GM19025 (cell line): Measurements from ENCODE around the gene NOXA1.

ENCODE experiments used
- ATAC-seq: cut with Tn5 transposase; IDR thresholded peaks from one replicate; pipeline ENCODE4 v1.9.1; 2021; ENCODE audit warnings: mild to moderate bottlenecking, low read depth, moderate library complexity; ENCODE audit not compliant: unreplicated experiment

Gene NOXA1

GRCh38 chr9:137423514-137424291, 510 bp downstream of the NOXA1 start:
- no peak for ATAC-seq

- no peak for ATAC-seq
These were observed 3.0 kb downstream of the NOXA1 start for GRCh38 chr9:137426018-137426681.

DNA sequence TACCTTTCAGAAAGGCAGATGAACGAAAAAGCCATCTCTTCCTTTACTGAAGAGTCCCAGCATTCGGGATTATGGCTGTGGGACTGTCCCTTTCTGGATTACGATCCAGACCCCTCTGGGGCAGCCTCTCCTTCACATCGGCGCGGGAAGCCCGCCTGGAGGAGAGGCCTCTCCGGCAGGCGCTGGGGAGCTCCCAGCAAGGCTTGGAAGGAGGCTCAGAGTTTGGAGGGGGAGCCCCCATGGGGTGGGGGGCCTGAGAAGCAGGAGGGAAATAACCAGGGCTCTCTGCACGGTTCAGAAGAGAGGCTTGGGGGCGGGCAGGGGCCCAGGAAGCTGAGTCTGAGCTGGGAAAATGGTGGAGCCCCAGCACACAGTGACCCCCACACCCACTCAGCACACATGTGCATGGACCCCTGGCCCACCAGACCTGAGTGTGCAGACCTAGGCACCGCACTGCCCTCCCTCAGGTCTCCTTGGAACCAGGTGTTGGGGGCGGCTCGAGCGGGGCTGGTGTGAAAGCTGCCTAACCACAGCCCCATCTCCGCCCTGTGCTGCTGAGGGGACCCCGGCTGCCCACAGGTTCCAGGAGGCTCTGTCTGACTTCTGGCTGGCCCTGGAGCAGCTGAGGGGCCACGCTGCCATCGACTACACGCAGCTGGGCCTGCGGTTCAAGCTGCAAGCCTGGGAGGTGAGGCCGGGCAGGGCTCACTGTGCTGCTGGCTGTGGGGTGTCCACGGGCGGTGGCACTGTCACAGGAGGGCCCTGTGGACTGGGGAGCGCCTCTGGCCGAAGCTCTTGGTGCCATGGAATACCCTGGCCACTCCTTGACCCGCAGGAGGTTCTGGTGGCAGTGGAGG, 4.5 kb downstream of the NOXA1 start:
- no peak for ATAC-seq

DNA sequence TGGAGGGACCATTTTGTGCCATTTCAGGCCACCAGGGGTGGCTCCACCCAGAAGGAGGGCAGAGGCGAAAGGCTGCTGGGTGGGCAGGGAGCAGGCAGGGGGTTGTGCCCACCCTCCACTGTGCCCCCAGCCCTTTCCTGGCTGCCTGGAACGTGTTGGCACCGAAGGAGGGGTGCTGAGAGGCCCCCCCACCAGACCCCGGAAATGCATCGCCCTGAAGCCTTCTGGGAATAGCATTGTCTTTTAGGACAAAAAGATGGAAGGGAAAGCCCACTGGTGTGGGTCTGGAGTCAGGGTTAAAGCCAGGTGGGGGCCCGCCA, 5.1 kb downstream of the NOXA1 start:
- ATAC-seq = no peak

GRCh38 chr9:137428841-137429545, 5.8 kb downstream of the NOXA1 start:
- ATAC-seq = no peak

DNA sequence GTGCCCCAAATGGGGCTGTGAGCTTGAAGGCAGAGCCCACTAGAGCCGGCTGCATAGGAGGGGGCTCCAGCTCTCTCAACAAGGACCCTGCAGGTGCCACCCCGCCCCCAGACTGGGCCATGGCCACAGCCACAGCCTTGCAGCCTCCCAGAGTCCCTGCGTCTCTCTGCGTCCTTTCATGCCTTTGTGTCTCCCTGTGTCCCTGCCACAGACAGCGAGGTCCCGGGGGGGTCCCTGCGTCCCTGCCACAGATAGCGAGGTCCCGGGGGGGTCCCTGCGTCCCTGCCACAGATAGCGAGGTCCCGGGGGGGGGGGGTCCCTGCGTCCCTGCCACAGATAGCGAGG, 6.3 kb downstream of the NOXA1 start:
- no peak for ATAC-seq

- ATAC-seq = no peak
These were observed 7.0 kb downstream of the NOXA1 start for GRCh38 chr9:137429974-137430722.

- no peak for ATAC-seq
These were observed 7.7 kb downstream of the NOXA1 start for GRCh38 chr9:137430723-137431415.

DNA sequence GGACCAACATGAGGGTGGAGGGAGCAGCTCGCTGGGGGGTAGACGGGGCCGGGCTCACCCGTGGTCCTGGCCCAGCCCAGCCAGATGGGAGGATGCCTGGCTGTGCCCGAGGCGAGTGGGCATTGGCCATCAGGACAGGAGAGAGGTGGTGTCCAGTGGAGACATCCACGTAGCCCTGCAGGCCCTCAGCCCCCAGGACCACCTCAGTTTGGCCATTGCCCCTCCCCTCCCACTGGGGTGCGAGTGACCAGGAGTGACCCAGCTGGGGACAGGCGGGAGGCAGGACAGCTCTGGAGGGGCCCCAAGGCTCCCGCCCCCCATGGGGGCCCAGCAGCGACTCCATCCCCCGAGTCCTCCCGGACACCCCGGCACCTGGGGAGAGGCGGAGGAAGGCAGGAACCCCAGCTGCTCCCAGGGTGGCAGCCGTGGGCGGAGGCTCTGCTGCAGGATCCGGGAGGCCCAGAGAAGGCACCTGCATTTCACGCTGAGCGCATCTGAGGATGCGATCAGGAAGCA, 8.3 kb downstream of the NOXA1 start:
- ATAC-seq = no peak

- ATAC-seq = no peak
These were observed 9.6 kb downstream of the NOXA1 start for GRCh38 chr9:137432687-137433348.

- ATAC-seq = no peak
These were observed 10.2 kb downstream of the NOXA1 start for GRCh38 chr9:137433349-137433915.

- no peak for ATAC-seq
These were observed 10.8 kb downstream of the NOXA1 start for GRCh38 chr9:137433916-137434431.

DNA sequence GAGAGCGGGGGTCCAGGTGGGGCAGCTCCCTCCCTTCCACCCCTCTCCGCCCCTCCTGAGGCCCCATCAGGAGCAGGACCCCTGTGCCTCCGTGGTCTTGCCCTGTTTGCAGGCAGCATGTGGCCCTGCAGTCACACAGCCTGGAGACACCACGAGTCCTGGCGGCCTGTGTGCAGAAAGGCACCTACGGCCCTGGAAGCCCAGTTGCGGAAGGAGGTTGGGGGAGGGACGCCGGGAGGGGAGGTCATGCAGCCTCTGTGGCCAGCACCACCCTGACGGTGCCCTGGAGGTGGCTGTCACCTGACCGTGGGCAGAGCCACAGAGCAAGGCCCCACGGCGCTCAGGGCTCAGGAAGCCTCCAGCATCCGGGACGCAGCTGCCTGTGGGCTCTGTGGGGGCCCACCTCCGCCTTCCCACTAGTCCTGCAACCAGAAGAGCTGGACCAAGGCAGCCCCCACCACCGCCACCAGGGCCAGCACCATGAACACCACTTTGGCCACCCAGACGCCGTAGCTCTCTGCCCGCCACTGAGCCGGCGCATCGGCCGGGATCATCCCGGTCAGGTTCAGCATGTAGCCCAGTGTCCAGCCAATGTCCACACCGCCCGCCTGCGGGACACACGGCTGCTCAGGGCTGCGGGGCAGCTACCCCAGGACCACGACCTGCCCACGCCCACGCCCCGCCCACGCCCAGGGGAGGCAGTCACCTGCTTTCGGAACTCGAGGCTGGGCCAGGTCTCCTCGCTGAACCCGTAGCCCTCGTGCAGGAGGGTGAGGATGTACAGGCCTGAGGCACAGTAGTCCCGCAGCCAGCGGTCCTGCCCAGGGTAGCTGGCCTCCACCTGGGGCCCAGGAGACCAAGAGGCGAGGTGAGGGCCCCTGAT, 11.5 kb downstream of the NOXA1 start:
- no peak for ATAC-seq

DNA sequence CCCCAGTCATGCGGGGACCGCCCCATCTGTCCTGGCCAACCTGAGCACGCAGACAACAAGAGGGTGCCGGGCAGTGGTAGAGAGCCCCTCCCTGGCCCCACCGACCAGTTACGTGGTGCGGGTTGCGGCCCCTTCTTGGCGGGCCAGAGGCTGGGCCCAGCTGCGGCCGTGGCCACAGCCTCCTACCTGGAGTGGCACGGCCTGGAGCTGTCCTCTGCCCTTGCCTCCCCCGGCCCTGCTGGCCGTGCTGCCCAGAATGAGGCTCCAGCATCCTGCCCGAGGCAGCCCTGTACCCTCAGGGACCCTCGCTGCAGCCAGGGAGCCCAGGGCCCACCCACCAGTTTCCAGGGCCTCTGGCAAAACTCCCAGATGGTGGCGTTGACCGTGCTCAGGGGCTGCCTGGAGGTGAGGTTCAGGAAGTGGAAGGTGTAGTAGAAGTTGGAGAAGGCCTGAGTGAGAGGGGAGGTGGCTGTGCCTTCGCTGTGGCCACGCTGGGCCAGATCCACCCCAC, 12.2 kb downstream of the NOXA1 start:
- ATAC-seq = no peak

- no peak for ATAC-seq
These were observed 13.0 kb downstream of the NOXA1 start for GRCh38 chr9:137435980-137436760.
